GM12878 (cell line): ENCODE measurements around the gene ZDHHC22. TPM values are rescaled to one million over a fixed set of nuclear protein-coding genes. Genes with fewer than 3 reads are reported as not detected.

Experiments used
- ATAC-seq: fragments of 200-7000 bp; cut with Tn5 transposase; 3 replicates; pipeline ENCODE4 v1.9.1; 2020; ENCODE audit warnings: mild to moderate bottlenecking, moderate library complexity
- BruUV-seq: library from RNA; stranded (reverse); fragments of 400-500 nt; replicated peaks from 2 replicates; lab custom pipeline; 2021; lab: Mats Ljungman, UMichigan
- CTCF ChIA-PET: fragments of 300-600 bp; sonication (Branson Sonifier 250); formaldehyde crosslinking; extraction: SDS; loops from one replicate; lab custom pipeline; 2021; ENCODE audit warnings: inconsistent platforms; lab: Yijun Ruan, JAX
- POLR2A ChIA-PET: fragments of 350-600 bp; formaldehyde crosslinking; extraction: SDS; loops from one replicate; lab custom pipeline; 2021; ENCODE audit warnings: inconsistent platforms; lab: Charles Lee
- RAD21 ChIA-PET: fragments of 300-600 bp; sonication (Branson Sonifier 250); formaldehyde crosslinking; loops from one replicate; lab custom pipeline; 2023; ENCODE audit warnings: antibody characterized with exemption; ENCODE audit not compliant: unreplicated experiment; lab: Charles Lee
- SMC1A ChIA-PET: fragments of 300-600 bp; sonication (Branson Sonifier 250); formaldehyde crosslinking; loops from one replicate; lab custom pipeline; 2023; ENCODE audit not compliant: unreplicated experiment, uncharacterized antibody; lab: Charles Lee
- DNase-seq: peaks from one replicate; pipeline ENCODE4 v3.0.0-alpha.2; 2011; ENCODE audit warnings: low read depth, low spot score
- FAIRE-seq: peaks from 3 replicates; lab custom pipeline; 2011; peaks lifted over from hg19 to GRCh38; lab: Jason Lieb, UNC
- H2AFZ ChIP-seq: 2 replicates; pipeline ENCODE4 v1.6.0; 2011; ENCODE audit warnings: low read depth, low read length, control low read depth; ENCODE audit not compliant: control insufficient read depth
- H3K27ac ChIP-seq: 2 replicates; pipeline ENCODE4 v1.5.1; 2011; ENCODE audit warnings: control low read depth; ENCODE audit not compliant: control insufficient read depth, insufficient read depth
- H3K27me3 ChIP-seq, 2 experiments: replicated peaks in 1 of 2; 2 replicates each; pipeline versions ENCODE4 v1.6.0 to v1.6.1; 2011; ENCODE audit warnings: low read length in 1 of 2; ENCODE audit not compliant: control insufficient read depth in 2 of 2, insufficient read depth in 2 of 2
- H3K36me3 ChIP-seq, 2 experiments: 2 replicates each; pipeline ENCODE4 v1.5.1; 2011; ENCODE audit warnings: low read length in 1 of 2; ENCODE audit not compliant: control insufficient read depth in 2 of 2, insufficient read depth in 2 of 2
- H3K4me1 ChIP-seq: 2 replicates; pipeline ENCODE4 v1.6.1; 2011; ENCODE audit warnings: mild to moderate bottlenecking, low read length, moderate library complexity, mixed read lengths; ENCODE audit not compliant: control insufficient read depth, insufficient read depth
- H3K4me2 ChIP-seq: 2 replicates; pipeline ENCODE4 v1.6.0; 2011; ENCODE audit warnings: control low read depth; ENCODE audit not compliant: control insufficient read depth, insufficient read depth
- H3K4me3 ChIP-seq: fragments of 200-600 bp; sonication (generic); 2 replicates; pipeline ENCODE4 v1.5.1; 2016
- H3K79me2 ChIP-seq: 2 replicates; pipeline ENCODE4 v1.6.0; 2011; ENCODE audit warnings: low read length; ENCODE audit not compliant: control insufficient read depth, insufficient read depth
- H3K9ac ChIP-seq: 2 replicates; pipeline ENCODE4 v1.8.0; 2011; ENCODE audit warnings: low read length, control low read depth, mixed read lengths; ENCODE audit not compliant: control insufficient read depth, insufficient read depth
- H3K9me3 ChIP-seq: replicated peaks from 3 replicates; pipeline ENCODE4 v1.5.1; 2011; ENCODE audit warnings: mild to moderate bottlenecking, low read length; ENCODE audit not compliant: control insufficient read depth, insufficient read depth
- H4K20me1 ChIP-seq: 2 replicates; pipeline ENCODE4 v1.6.0; 2011; ENCODE audit not compliant: control insufficient read depth, insufficient read depth
- BHLHE40 ChIP-seq, 2 experiments: fragments of 450-650 bp in 1 of 2; IDR thresholded peaks; 2 replicates each; pipeline ENCODE4 v1.6.1; 2011 to 2017; ENCODE audit warnings: low read depth in 2 of 2, borderline replicate concordance in 1 of 2, improper control_type of control experiment in 1 of 2, low read length in 1 of 2, mild to moderate bottlenecking in 1 of 2
- LARP7 ChIP-seq: fragments of 450-650 bp; IDR thresholded peaks from 2 replicates; pipeline ENCODE4 v1.6.1; 2017; ENCODE audit warnings: mild to moderate bottlenecking
- NFYB ChIP-seq: IDR thresholded peaks from 2 replicates; pipeline ENCODE4 v1.6.1; 2011; ENCODE audit warnings: low read depth, mild to moderate bottlenecking, low read length, improper control_type of control experiment, moderate library complexity; ENCODE audit not compliant: insufficient read depth
- POU2F2 ChIP-seq: IDR thresholded peaks from 3 replicates; pipeline ENCODE4 v1.6.1; 2011; ENCODE audit warnings: low read depth, mild to moderate bottlenecking, low read length, borderline replicate concordance
- RELB ChIP-seq: fragments of 450-650 bp; IDR thresholded peaks from 2 replicates; pipeline ENCODE4 v1.6.1; 2017; ENCODE audit warnings: low read depth, mild to moderate bottlenecking, moderate library complexity
- RUNX3 ChIP-seq: IDR thresholded peaks from 2 replicates; pipeline ENCODE4 v1.6.1; 2012; ENCODE audit warnings: low read length, inconsistent platforms
- ZBTB40 ChIP-seq: fragments of 450-650 bp; IDR thresholded peaks from 2 replicates; pipeline ENCODE4 v1.6.1; 2016; ENCODE audit warnings: mild to moderate bottlenecking, moderate library complexity, borderline replicate concordance
- ZNF24 ChIP-seq: fragments of 450-650 bp; IDR thresholded peaks from 2 replicates; pipeline ENCODE4 v1.6.1; 2017; ENCODE audit warnings: antibody characterized with exemption, mild to moderate bottlenecking
- ZNF384 ChIP-seq: IDR thresholded peaks from 2 replicates; pipeline ENCODE4 v1.6.1; 2012; ENCODE audit warnings: low read depth, mild to moderate bottlenecking, low read length, improper control_type of control experiment, borderline replicate concordance
- WGBS: methylation state at CpG from one replicate; pipeline ENCODE4 v1.1.6; 2016; ENCODE audit warnings: low lambda C conversion rate; ENCODE audit not compliant: insufficient replicate concordance, insufficient coverage; ENCODE audit errors: missing lambda C conversion rate; 5-methylcytosine and 5-hydroxymethylcytosine counted together
- in situ Hi-C: fragments of 300-500 bp; cut with MboI; formaldehyde crosslinking; loops from 9 replicates; pipeline ENCODE4 v1.14.3; 2018; ENCODE audit warnings: mixed read lengths
- intact Hi-C: fragments of 100-400 bp; cut with micrococcal nuclease; formaldehyde crosslinking; loops from one replicate; pipeline ENCODE4 v1.14.2; 2022; ENCODE audit not compliant: unreplicated experiment
- polyA plus RNA-seq, 11 experiments: library from polyadenylated mRNA; depleted of rRNA in 4 of 11; unstranded in 6 of 11; stranded (reverse) in 5 of 11; fragments of >200 nt; fragmentation: Nextera tagmentation in 4 of 11; fragmentation: Illumina TruSeq in 1 of 11; extraction: Ambion mirVana in 4 of 11; extraction: Trizol in 1 of 11; gene quantifications; 1 replicate in 1 of 11; 2 replicates in 10 of 11; pipeline versions ENCODE4 v1.2.1 to v1.2.3, GENCODE V29; 2011 to 2016; ENCODE audit warnings: inconsistent platforms in 2 of 11, missing spikeins in 2 of 11, low read depth in 1 of 11
- total RNA-seq, 4 experiments: library from RNA; depleted of rRNA in 3 of 4; stranded (reverse); fragments of >200 nt in 3 of 4; fragmentation: Illumina TruSeq in 1 of 4; extraction: Trizol in 1 of 4; gene quantifications; 2 replicates each; pipeline versions ENCODE4 v1.2.1 to v1.2.3, GENCODE V29; 2013 to 2021
- TF ChIP-seq, protein P1 (sequence below): fragments of 450-650 bp; IDR thresholded peaks from 2 replicates; pipeline ENCODE4 v1.6.1; 2014; ENCODE audit warnings: mild to moderate bottlenecking
- TF ChIP-seq, protein P2 (sequence below): IDR thresholded peaks from 2 replicates; pipeline ENCODE4 v1.6.1; 2011; ENCODE audit warnings: mild to moderate bottlenecking, low read depth, low read length, moderate library complexity; ENCODE audit not compliant: insufficient replicate concordance

Gene ZDHHC22
- total and polyA plus RNA-seq, 10 of the 15 experiments (the other 5 are each of a cell fraction or from before 2014, with no cell fraction given), result 0.06 TPM; not detected in 9

GRCh38 chr14:77100961-77101360 lies 40.6 kb downstream of the ZDHHC22 start:
- Histone ChIP-seq H3K9ac (no peak overlapping the region), H3K27ac (peak overlapping the region; percentile 17), H3K27me3 (no peaks in the 10 kb centered on the region), H3K79me2 (peaks cover 13% of the 10 kb centered on the region), H3K9me3 (no peaks in the 10 kb centered on the region), H3K4me3 (no peak overlapping the region), H3K4me2 (peak overlapping the region; percentile 88), H3K36me3 (no peaks in the 10 kb centered on the region), H3K4me1 (peaks cover 17% of the 10 kb centered on the region), H2AFZ (no peak overlapping the region), H4K20me1 (no peaks in the 10 kb centered on the region)
- ATAC-seq (peak; percentile 22), FAIRE-seq (no peak), DNase-seq (no peak)
- ChIA-PET CTCF (interaction anchor here (0.7 to 21.9 kb wide), 10 partner anchors 12 to 228 kb away, joined by 3 to 445 read pairs (median 4); no protein-coding TSS in a partner anchor), SMC1A (interaction anchor here (12.6 to 21.4 kb wide), 2 partner anchors 18 to 20 kb away, joined by 214 to 428 read pairs; no protein-coding TSS in a partner anchor), POLR2A (interaction anchor here (1.8 to 6.9 kb wide), 2 partner anchors 17 to 21 kb away, joined by 11 to 68 read pairs; no protein-coding TSS in a partner anchor), RAD21 (interaction anchor here (0.6 to 13.8 kb wide), 7 partner anchors 9 to 512 kb away, joined by 3 to 199 read pairs (median 3); partner anchors contain the start of genes GSTZ1 and POMT2)
- TF ChIP-seq ZNF24 (no peak), NFYB (peak; percentile 59), ZNF384 (peak; percentile 44; the same call in 1 of the 2 replicates), ZBTB40 (peak; percentile 74; the same call in 1 of the 2 replicates), POU2F2 (peak; percentile 64; the same call in 1 of the 3 replicates), BHLHE40 (IDR thresholded peaks at IDR 0.05; ENCODE audit: borderline replicate concordance in 1 of 2, low read depth in 2 of 2, low read length in 1 of 2) (0 out of 4 replicates have a peak, but pooled peaks have one; percentile 8 to 29), RELB (0 out of 2 replicates have a peak, but pooled peaks have one; percentile 19), LARP7 (0 out of 2 replicates have a peak, but pooled peaks have one; percentile 37), RUNX3 (peak; percentile 59)
- TF ChIP-seq, protein P1, sequence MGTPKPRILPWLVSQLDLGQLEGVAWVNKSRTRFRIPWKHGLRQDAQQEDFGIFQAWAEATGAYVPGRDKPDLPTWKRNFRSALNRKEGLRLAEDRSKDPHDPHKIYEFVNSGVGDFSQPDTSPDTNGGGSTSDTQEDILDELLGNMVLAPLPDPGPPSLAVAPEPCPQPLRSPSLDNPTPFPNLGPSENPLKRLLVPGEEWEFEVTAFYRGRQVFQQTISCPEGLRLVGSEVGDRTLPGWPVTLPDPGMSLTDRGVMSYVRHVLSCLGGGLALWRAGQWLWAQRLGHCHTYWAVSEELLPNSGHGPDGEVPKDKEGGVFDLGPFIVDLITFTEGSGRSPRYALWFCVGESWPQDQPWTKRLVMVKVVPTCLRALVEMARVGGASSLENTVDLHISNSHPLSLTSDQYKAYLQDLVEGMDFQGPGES, result no peak
- TF ChIP-seq, protein P2, sequence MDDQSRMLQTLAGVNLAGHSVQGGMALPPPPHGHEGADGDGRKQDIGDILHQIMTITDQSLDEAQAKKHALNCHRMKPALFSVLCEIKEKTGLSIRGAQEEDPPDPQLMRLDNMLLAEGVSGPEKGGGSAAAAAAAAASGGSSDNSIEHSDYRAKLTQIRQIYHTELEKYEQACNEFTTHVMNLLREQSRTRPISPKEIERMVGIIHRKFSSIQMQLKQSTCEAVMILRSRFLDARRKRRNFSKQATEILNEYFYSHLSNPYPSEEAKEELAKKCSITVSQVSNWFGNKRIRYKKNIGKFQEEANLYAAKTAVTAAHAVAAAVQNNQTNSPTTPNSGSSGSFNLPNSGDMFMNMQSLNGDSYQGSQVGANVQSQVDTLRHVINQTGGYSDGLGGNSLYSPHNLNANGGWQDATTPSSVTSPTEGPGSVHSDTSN, result no peak
- BruUV-seq, result no TSS peak
- intact Hi-C loops, result no loop called here
- WGBS, result 45% methylated on average over 3 of the region's 3 CpGs
- in situ Hi-C loops, result no loop called here
